PFSK-1 (cell line): ENCODE data around the gene ARID4A.

Source experiments
- FOXP2 ChIP-seq: optimal IDR thresholded peaks from 2 replicates; pipeline ENCODE3; 2011; ENCODE audit warnings: borderline replicate concordance, control low read depth, inconsistent platforms; ENCODE audit not compliant: insufficient read depth; ENCODE audit errors: extremely low read length, extremely low read depth
- POLR2AphosphoS5 ChIP-seq: IDR thresholded peaks from 2 replicates; pipeline ENCODE4 v1.6.1; 2012; ENCODE audit warnings: low read depth, mild to moderate bottlenecking, control low read depth, low read length, moderate library complexity
- TAF1 ChIP-seq: IDR thresholded peaks from 2 replicates; pipeline ENCODE4 v1.6.1; 2012; ENCODE audit warnings: low read length, control low read depth, borderline replicate concordance; ENCODE audit not compliant: insufficient read depth

DNA sequence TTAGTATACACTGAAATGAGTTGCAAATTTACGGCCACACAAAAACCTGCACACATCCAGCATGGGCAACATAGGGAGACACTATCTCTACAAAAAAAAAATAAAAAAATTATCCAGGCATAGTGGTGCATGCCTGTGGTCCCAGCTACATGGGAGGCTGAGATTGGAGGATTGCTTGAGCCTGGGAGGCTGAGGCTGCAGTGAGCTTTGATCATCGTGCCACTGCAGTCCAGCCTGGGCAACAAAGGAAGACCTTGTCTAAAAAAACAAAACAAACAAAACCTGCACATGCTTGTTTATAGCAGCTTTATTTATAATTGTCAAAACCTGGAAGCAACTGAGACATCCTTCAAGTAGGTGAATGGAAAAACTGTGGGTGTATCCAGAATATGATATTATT lies 92.5 kb downstream of the ARID4A start:
- no peak for TF ChIP-seq POLR2AphosphoS5
- no peak for TF ChIP-seq TAF1
- TF ChIP-seq FOXP2 = no peak
